ENCODE data around the gene ELK3.
A peak's percentile ranks its signal among the peaks of the same experiment; 100 is the strongest.
"Not testable (repeated sequence)": the region's sequence is repeated elsewhere in the genome, so short reads cannot be mapped to it uniquely, and the experiment has no call there.

Gene ELK3

DNA sequence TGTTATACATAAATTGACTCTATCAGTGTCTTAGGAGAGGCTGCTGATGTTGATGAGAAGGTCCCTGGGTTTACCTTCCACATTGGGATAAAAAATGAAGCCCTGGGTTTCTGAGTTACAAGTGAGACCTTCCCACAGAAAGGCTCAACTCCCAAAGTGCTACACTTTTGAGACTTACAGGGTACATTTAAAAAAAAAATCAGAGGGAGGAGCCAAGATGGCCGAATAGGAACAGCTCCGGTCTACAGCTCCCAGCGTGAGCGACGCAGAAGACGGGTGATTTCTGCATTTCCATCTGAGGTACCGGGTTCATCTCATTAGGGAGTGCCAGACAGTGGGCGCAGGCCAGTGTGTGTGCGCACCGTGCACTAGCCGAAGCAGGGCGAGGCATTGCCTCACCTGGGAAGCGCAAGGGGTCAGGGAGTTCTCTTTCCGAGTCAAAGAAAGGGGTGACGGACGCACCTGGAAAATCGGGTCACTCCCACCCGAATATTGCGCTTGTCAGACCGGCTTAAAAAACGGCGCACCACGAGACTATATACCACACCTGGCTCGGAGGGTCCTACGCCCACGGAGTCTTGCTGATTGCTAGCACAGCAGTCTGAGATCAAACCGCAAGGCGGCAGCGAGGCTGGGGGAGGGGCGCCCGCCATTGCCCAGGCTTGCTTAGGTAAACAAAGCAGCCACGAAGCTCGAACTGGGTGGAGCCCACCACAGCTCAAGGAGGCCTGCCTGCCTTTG, 121.7 kb downstream of the ELK3 start:
- peak in 2 of 6 experiments; percentile 47 to 64 for DNase-seq

DNA sequence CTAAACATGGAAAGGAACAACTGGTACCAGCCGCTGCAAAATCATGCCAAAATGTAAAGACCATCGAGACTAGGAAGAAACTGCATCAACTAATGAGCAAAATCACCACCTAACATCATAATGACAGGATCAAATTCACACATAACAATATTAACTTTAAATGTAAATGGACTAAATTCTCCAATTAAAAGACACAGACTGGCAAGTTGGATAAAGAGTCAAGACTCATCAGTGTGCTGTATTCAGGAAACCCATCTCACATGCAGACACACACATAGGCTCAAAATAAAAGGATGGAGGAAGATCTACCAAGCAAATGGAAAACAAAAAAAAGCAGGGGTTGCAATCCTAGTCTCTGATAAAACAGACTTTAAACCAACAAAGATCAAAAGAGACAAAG, 123.6 kb downstream of the ELK3 start:
- DNase-seq: not testable (repeated sequence)
